Measurements from ENCODE around the gene DIO3. TPM values are rescaled to one million over a fixed set of nuclear protein-coding genes. Genes with fewer than 3 reads are reported as not detected.

The DIO3 gene
- total RNA-seq, 6 experiments from 2014 or later, result not detected

DNA sequence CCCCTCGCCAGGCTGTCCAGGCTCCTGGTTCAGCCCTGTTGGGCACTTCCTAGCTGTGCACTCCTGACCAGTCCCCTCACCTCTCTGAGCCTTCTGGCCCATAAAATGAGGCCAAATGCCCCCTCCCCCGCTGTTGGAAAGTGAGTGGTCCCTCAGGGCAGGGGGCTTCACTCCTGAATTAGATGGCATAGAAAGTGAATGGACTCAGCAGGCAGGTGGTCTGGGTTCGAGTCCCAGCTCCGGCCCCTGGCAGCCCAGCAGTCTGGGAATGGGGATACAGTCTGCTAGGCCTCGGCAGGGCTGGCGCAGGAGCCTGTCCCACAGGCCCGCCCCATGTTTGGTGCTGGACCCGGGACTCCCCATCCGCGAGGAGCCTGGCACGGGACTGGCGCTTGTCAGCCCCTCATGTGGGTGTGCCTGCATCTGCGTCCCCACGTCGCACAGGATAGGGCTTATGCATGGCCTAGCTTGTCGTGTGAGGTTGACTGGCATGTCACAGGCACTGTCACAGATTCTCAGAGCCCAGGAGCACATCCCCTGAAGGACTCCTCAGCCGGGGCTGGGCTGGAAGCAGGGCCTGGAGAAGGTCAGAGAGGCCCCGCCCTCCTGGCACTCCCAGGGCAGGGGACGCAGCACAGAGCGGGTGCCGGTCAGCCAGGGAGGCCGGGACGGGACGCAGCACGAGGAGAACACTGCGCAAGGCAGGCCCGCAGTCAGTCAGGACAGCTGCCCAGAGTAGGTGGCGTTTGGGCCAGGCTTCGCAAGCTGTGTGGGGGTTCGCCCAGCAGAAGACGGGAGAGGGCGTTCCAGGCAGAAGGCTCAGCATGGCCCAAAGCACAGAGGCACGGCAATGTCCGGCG lies 40.5 kb downstream of the DIO3 start:
- H3K36me3 Mint-ChIP-seq (ENCODE audit: low read depth), result no peaks in the 10 kb centered on the region
- H3K27me3 Mint-ChIP-seq (ENCODE audit: insufficient read depth), result peaks cover 29% of the 10 kb centered on the region
- no peaks in the 10 kb centered on the region; the same call in 1 of the 2 replicates for H3K9me3 Mint-ChIP-seq
- TF ChIP-seq, protein P1, sequence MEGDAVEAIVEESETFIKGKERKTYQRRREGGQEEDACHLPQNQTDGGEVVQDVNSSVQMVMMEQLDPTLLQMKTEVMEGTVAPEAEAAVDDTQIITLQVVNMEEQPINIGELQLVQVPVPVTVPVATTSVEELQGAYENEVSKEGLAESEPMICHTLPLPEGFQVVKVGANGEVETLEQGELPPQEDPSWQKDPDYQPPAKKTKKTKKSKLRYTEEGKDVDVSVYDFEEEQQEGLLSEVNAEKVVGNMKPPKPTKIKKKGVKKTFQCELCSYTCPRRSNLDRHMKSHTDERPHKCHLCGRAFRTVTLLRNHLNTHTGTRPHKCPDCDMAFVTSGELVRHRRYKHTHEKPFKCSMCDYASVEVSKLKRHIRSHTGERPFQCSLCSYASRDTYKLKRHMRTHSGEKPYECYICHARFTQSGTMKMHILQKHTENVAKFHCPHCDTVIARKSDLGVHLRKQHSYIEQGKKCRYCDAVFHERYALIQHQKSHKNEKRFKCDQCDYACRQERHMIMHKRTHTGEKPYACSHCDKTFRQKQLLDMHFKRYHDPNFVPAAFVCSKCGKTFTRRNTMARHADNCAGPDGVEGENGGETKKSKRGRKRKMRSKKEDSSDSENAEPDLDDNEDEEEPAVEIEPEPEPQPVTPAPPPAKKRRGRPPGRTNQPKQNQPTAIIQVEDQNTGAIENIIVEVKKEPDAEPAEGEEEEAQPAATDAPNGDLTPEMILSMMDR (IDR thresholded peaks at IDR 0.05), result no peak
- H3K4me1 Mint-ChIP-seq (ENCODE audit: low read depth), result no peaks in the 10 kb centered on the region
- no peak for DNase-seq
- no peak overlapping the region for H3K4me3 Mint-ChIP-seq
- no peak overlapping the region for H3K27ac Mint-ChIP-seq

DNA sequence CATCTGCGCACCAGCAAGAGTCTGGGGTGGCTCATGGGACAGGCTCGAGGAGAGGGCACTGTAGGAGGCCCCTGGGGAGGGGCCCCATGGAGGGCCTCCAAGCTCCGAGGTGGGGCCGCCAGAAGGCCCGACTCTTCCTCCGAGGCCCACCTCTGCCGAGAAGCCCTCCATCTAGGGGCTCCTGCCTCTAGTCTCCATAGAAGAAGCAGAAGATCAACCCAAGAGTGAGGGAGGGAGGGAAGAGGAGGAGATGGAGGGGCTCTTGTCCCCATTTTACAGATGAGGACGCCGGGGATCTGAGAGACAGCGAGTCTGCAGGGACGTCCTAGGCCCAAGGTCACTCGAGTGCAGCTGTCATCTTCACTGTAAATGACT lies 41.2 kb downstream of the DIO3 start:
- no peaks in the 10 kb centered on the region for H3K4me1 Mint-ChIP-seq (ENCODE audit: low read depth)
- H3K9me3 Mint-ChIP-seq, result no peaks in the 10 kb centered on the region; the same call in 1 of the 2 replicates
- no peak overlapping the region for H3K27ac Mint-ChIP-seq
- H3K36me3 Mint-ChIP-seq (ENCODE audit: low read depth), result no peaks in the 10 kb centered on the region
- no peak overlapping the region for H3K4me3 Mint-ChIP-seq
- DNase-seq, result no peak
- peaks cover 29% of the 10 kb centered on the region for H3K27me3 Mint-ChIP-seq (ENCODE audit: insufficient read depth)
- TF ChIP-seq, protein P1 (IDR thresholded peaks at IDR 0.05), result no peak

DNA sequence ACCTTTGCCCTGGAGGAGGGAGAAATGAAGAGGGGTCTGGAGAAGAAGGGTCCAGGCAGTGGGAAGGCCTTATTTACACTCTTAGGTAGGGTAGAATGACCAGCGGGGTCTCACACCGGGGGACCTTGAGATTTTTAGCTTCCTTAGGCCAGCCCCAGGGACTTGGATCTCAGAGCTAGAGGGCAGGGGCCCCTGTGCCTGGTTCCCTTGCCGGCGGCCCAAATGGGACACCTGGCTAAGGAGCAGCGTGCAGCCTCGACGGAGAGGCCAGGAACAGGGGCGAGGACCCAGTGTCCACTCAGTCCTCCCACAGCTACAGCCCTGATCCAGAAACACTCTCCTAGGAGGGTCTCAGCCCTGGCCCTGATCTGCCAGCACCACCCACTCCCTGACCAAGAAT lies 41.8 kb downstream of the DIO3 start:
- no peak overlapping the region for H3K27ac Mint-ChIP-seq
- TF ChIP-seq, protein P1 (IDR thresholded peaks at IDR 0.05), result no peak
- no peaks in the 10 kb centered on the region; the same call in 1 of the 2 replicates for H3K9me3 Mint-ChIP-seq
- no peaks in the 10 kb centered on the region for H3K36me3 Mint-ChIP-seq (ENCODE audit: low read depth)
- peaks cover 29% of the 10 kb centered on the region for H3K27me3 Mint-ChIP-seq (ENCODE audit: insufficient read depth)
- DNase-seq, result no peak
- no peaks in the 10 kb centered on the region for H3K4me1 Mint-ChIP-seq (ENCODE audit: low read depth)
- no peak overlapping the region for H3K4me3 Mint-ChIP-seq

DNA sequence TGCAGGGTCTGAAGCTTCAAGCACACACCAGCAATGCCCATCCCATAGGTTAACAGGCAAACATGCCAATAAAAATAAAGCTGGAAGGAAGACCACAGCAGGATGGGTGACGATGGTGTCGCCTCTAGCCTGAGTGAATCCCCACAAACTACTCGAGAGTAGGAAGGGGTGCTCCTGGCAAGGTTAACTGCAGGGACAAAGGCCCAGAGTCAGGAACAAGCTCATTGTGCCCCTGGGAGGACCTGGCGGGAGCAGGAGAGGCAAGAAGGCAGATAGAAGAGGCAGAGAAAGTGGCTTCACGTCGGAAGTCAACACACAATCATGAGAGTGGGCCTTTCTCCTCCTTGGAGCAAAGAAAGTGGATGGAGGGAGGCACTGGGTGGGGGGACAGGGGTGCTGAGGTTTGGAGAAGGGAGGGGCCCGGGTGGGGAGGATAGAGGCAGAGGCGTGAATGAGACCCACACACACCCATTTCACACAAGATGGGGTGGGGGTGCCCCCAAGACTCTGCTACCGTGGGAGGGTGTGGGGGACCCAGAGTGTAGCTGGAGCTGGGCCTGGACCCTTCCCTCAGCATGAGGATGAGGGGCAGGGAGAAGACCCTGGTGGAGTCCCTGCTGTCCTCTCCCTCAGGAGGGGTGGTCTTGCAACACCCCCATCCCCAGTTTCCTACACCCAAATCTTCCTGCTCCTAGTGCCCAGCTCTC lies 43.1 kb downstream of the DIO3 start:
- Mint-ChIP-seq H3K27me3 (ENCODE audit: insufficient read depth) (peaks cover 22% of the 10 kb centered on the region), H3K4me3 (no peak overlapping the region), H3K36me3 (ENCODE audit: low read depth) (no peaks in the 10 kb centered on the region), H3K27ac (no peak overlapping the region), H3K9me3 (no peaks in the 10 kb centered on the region; the same call in 1 of the 2 replicates), H3K4me1 (ENCODE audit: low read depth) (no peaks in the 10 kb centered on the region)
- DNase-seq, result no peak
- TF ChIP-seq, protein P1 (IDR thresholded peaks at IDR 0.05), result no peak

DNA sequence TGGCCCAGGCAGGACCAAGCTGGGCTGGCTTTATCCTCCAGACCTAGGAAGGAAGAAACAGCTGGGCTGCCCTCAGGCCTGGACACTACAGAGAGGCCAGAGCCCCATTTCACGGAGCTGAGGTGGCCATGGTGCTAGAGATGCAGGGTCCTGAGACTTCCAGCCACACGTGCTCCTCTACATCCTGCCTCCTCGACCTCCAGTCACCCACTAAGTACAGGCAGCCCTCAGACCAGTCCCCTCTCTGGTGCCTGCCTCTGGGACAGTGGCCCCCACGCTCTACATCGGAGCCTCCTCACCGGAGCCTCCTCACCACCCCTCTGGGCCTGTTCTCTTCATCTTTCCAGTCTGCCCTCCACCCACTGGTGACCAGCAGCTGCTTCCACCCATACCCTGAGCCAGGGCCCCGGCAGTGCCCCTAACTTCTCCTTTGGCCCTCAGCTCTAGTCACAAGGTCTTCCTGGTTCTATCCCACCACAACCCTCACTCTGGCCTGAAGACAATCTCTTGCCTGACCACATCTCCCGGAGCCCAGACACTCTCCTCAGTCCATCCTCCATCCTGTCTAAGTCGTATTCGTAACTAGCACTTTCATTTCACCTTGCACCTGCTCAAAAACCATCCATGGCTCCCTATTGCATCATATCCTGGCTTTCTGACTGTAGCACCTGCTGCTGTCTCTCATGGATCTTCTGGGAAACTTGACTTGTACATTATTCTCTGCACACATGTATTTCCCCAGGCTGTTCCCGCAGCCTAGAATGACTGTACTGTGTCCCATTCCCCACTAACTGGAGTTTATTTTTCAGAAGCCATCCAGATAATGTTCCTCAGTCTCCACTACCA lies 43.9 kb downstream of the DIO3 start:
- no peak overlapping the region for H3K27ac Mint-ChIP-seq
- H3K9me3 Mint-ChIP-seq, result no peaks in the 10 kb centered on the region
- no peaks in the 10 kb centered on the region for H3K4me1 Mint-ChIP-seq (ENCODE audit: low read depth)
- peaks cover 15% of the 10 kb centered on the region for H3K27me3 Mint-ChIP-seq (ENCODE audit: insufficient read depth)
- DNase-seq, result no peak
- no peaks in the 10 kb centered on the region for H3K36me3 Mint-ChIP-seq (ENCODE audit: low read depth)
- no peak overlapping the region for H3K4me3 Mint-ChIP-seq
- TF ChIP-seq, protein P1 (IDR thresholded peaks at IDR 0.05), result no peak

Measured in HFFc6 (cell line).